ENCODE results near the gene SOWAHC. TPM values are rescaled to one million over a fixed set of nuclear protein-coding genes. Genes with fewer than 3 reads are reported as not detected.

SOWAHC gene
- total RNA-seq, 2 experiments from 2014 or later, result not detected

- no peaks in the 10 kb centered on the region for H3K9me3 Mint-ChIP-seq (ENCODE audit: insufficient read depth)
- ChIA-PET CTCF (no interaction called here), POLR2A (no interaction called here)
- DNase-seq, result no peak
- no peak for ATAC-seq
- H3K4me3 Mint-ChIP-seq, result no peak overlapping the region
- no peak overlapping the region for H3K27ac Mint-ChIP-seq
- H3K36me3 Mint-ChIP-seq (ENCODE audit: low read depth), result no peaks in the 10 kb centered on the region
- H3K4me1 Mint-ChIP-seq (ENCODE audit: low read depth), result no peaks in the 10 kb centered on the region
- H3K27me3 Mint-ChIP-seq (ENCODE audit: low read depth), result peaks cover 23% of the 10 kb centered on the region
Measured at GRCh38 chr2:109602617-109603188, 11.5 kb upstream of the SOWAHC start.

GRCh38 chr2:109604597-109604996, 9.6 kb upstream of the SOWAHC start:
- Mint-ChIP-seq H3K27me3 (ENCODE audit: low read depth) (peaks cover 32% of the 10 kb centered on the region), H3K27ac (no peak overlapping the region), H3K4me1 (ENCODE audit: low read depth) (no peaks in the 10 kb centered on the region), H3K36me3 (ENCODE audit: low read depth) (no peaks in the 10 kb centered on the region), H3K9me3 (ENCODE audit: insufficient read depth) (no peaks in the 10 kb centered on the region), H3K4me3 (no peak overlapping the region)
- no peak for ATAC-seq
- POLR2A ChIA-PET, result no interaction called here
- DNase-seq, result no peak
- CTCF ChIA-PET, result no interaction called here

DNA sequence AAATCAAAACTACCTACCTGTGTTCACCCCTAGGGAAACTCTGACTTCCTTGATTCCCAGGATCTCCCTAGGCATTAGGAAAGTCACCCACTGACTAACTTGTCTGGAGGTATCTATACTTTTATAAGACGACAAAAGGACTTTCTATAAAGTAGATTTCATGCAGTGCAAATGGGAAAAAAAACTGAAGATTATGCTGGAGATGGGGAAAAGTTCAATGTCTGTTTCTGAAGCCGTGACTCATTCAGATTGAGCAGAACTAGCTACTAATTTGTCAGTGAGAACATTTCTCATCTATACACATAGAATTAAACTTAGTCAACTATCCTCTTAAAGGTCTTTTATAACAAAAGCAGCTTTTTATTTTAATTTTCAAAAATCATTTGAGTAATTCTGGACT, 6.4 kb upstream of the SOWAHC start:
- ChIA-PET POLR2A (no interaction called here), CTCF (interaction anchor here (1.8 kb wide), 1 partner anchor 62 kb away, joined by 3 read pairs; no protein-coding TSS in a partner anchor)
- no peak for DNase-seq
- Mint-ChIP-seq H3K4me3 (no peak overlapping the region), H3K4me1 (ENCODE audit: low read depth) (peaks cover under 1% of the 10 kb centered on the region), H3K36me3 (ENCODE audit: low read depth) (no peaks in the 10 kb centered on the region), H3K27ac (no peak overlapping the region), H3K27me3 (ENCODE audit: low read depth) (peaks cover 40% of the 10 kb centered on the region), H3K9me3 (ENCODE audit: insufficient read depth) (no peaks in the 10 kb centered on the region)
- ATAC-seq, result no peak

- no peak overlapping the region for H3K27ac Mint-ChIP-seq
- H3K4me1 Mint-ChIP-seq (ENCODE audit: low read depth), result peaks cover 9% of the 10 kb centered on the region
- no peak overlapping the region for H3K4me3 Mint-ChIP-seq
- H3K27me3 Mint-ChIP-seq (ENCODE audit: low read depth), result peaks cover 48% of the 10 kb centered on the region
- no peak for DNase-seq
- CTCF ChIA-PET, result interaction anchor here (1.8 kb wide), 1 partner anchor 64 kb away, joined by 3 read pairs; no protein-coding TSS in a partner anchor
- H3K36me3 Mint-ChIP-seq (ENCODE audit: low read depth), result peaks cover 2% of the 10 kb centered on the region
- no peaks in the 10 kb centered on the region for H3K9me3 Mint-ChIP-seq (ENCODE audit: insufficient read depth)
- no peak for ATAC-seq
- POLR2A ChIA-PET, result no interaction called here
Measured at GRCh38 chr2:109609352-109610024, 4.7 kb upstream of the SOWAHC start.

DNA sequence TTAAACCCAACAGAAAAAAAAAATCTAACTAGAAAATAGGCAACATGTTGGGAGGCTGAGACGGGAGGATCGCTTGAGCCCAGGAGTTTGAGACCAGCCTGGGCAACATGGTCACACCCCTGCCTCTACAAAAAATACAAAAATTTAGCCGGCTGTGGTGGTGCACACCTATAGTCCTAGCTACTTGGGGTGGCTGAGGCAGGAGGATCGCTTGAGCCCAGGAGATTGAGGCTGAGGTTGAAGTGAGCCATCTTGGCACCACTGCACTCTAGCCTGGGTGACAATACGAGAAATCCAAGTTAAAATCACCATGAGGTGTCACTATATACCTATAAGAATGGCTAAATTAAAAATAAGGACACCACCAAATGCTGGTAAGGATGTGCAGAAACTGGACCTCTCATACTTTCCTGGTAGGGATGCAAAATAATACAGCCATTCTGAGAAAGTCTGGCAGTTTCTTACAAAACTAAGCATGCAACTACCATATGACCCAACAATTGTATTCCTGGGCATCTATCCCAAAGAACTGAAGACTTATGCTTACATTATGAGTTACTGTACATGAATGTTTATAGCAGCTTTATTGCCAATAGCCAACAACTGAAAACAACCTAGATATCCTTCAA, 2.6 kb upstream of the SOWAHC start:
- no peak overlapping the region for H3K27ac Mint-ChIP-seq

DNA sequence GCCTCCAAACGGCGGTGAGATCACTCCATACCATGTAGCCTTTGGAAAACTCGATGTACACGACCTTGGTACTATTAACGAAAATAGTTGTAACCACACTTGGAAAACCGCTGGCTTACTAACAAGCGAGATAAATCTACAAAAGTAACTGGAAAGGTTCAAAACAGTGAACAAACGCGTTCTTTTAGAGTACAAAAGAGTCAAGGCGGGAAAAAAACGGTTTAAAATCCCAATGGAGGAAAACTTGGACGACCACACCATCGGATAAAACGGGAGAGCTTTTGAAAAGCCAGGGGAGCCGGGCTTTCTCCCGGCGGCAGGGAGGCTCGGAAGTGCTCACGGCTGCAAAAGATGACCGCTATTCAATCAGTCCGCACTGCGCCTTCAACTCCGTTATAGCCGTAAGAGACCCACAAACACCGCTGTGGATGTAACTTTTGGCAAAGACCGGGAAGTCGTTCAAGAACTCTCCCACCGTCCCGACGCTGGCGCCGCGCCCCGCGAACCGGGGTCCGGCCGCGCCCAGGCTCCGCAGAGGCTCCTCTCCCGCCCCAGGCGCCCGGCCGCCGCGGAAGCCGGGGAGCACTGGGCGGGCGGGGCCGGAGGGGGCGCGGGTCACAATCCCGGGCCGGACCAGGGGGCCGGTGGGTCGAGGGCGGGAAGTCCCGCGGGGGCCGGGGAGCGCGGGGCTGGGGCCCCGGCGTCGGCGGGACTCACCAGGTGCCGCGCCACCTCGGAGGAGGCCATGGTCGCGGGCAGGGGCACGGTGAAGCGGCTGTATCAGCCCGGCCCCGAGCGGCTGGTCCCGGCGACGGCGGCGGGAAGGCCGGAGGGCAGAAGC, 863 bp upstream of the SOWAHC start:
- peaks cover 59% of the 10 kb centered on the region for H3K27me3 Mint-ChIP-seq (ENCODE audit: low read depth)
- DNase-seq, result no peak

More for the DNA sequence above, 2.6 kb upstream of the SOWAHC start:
- DNase-seq (no peak), ATAC-seq (no peak)
- POLR2A ChIA-PET, result interaction anchor here (0.7 kb wide), 1 partner anchor 593 kb away, joined by 3 read pairs; no protein-coding TSS in a partner anchor
- H3K4me1 Mint-ChIP-seq (ENCODE audit: low read depth), result peaks cover 9% of the 10 kb centered on the region
- H3K36me3 Mint-ChIP-seq (ENCODE audit: low read depth), result peaks cover 5% of the 10 kb centered on the region
- no peak overlapping the region for H3K4me3 Mint-ChIP-seq
- H3K9me3 Mint-ChIP-seq (ENCODE audit: insufficient read depth), result no peaks in the 10 kb centered on the region
- CTCF ChIA-PET, result interaction anchor here (1.2 kb wide), 1 partner anchor 65 kb away, joined by 3 read pairs; no protein-coding TSS in a partner anchor
- peaks cover 58% of the 10 kb centered on the region for H3K27me3 Mint-ChIP-seq (ENCODE audit: low read depth)

GRCh38 chr2:109614715-109615636, 812 bp downstream of the SOWAHC start:
- peaks cover 5% of the 10 kb centered on the region for H3K36me3 Mint-ChIP-seq (ENCODE audit: low read depth)
- H3K27me3 Mint-ChIP-seq (ENCODE audit: low read depth), result peaks cover 62% of the 10 kb centered on the region
- no peak overlapping the region for H3K27ac Mint-ChIP-seq
- no peaks in the 10 kb centered on the region for H3K9me3 Mint-ChIP-seq (ENCODE audit: insufficient read depth)
- no peak for DNase-seq
- no peak for ATAC-seq
- ChIA-PET POLR2A (no interaction called here), CTCF (interaction anchor here (1.6 kb wide), 1 partner anchor 69 kb away, joined by 6 read pairs; no protein-coding TSS in a partner anchor)
- peaks cover 9% of the 10 kb centered on the region for H3K4me1 Mint-ChIP-seq (ENCODE audit: low read depth)
- H3K4me3 Mint-ChIP-seq, result no peak overlapping the region

More for the DNA sequence above, 863 bp upstream of the SOWAHC start:
- ChIA-PET POLR2A (no interaction called here), CTCF (interaction anchor here (1.6 kb wide), 1 partner anchor 67 kb away, joined by 6 read pairs; no protein-coding TSS in a partner anchor)
- no peak for ATAC-seq
- Mint-ChIP-seq H3K36me3 (ENCODE audit: low read depth) (peaks cover 5% of the 10 kb centered on the region), H3K4me3 (peak overlapping the region; percentile 47), H3K9me3 (ENCODE audit: insufficient read depth) (no peaks in the 10 kb centered on the region), H3K4me1 (ENCODE audit: low read depth) (peaks cover 9% of the 10 kb centered on the region), H3K27ac (no peak overlapping the region)

DNA sequence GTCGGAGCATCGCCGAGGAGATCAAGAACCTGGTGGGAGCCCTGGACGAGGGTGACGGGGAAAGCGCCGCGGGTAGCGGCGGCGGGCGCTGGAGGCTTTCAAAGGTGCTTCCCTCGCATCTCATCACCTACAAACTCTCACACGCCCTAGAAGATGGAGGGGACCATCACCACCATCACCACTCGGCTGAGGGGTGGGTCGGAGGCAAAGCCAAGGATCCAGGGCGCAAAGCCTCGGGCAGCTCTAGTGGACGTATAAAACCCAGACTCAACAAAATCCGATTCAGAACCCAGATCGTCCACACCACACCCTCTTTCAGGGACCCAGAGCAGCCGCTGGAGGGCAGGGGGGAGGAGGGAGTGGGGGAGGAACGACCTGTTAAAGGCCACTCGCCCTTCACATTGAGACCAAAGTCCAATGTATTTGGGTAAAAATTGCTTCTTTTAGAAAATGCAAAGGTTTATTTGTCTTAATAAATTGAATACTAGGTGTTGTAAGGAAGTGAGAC, 1.5 kb downstream of the SOWAHC start:
- no peak overlapping the region for H3K27ac Mint-ChIP-seq
- H3K4me3 Mint-ChIP-seq, result no peak overlapping the region
- ATAC-seq, result no peak
- ChIA-PET CTCF (no interaction called here), POLR2A (no interaction called here)
- no peak for DNase-seq
- H3K4me1 Mint-ChIP-seq (ENCODE audit: low read depth), result peaks cover 9% of the 10 kb centered on the region
- H3K36me3 Mint-ChIP-seq (ENCODE audit: low read depth), result peaks cover 5% of the 10 kb centered on the region
- H3K27me3 Mint-ChIP-seq (ENCODE audit: low read depth), result peaks cover 59% of the 10 kb centered on the region
- no peaks in the 10 kb centered on the region for H3K9me3 Mint-ChIP-seq (ENCODE audit: insufficient read depth)

- POLR2A ChIA-PET, result no interaction called here
- Mint-ChIP-seq H3K4me1 (ENCODE audit: low read depth) (peaks cover 9% of the 10 kb centered on the region), H3K9me3 (ENCODE audit: insufficient read depth) (no peaks in the 10 kb centered on the region), H3K27ac (no peak overlapping the region), H3K36me3 (ENCODE audit: low read depth) (peaks cover 5% of the 10 kb centered on the region), H3K27me3 (ENCODE audit: low read depth) (peaks cover 54% of the 10 kb centered on the region), H3K4me3 (no peak overlapping the region)
- DNase-seq (no peak), ATAC-seq (no peak)
- CTCF ChIA-PET, result no interaction called here
Measured at GRCh38 chr2:109616184-109616583, 2.0 kb downstream of the SOWAHC start.

DNA sequence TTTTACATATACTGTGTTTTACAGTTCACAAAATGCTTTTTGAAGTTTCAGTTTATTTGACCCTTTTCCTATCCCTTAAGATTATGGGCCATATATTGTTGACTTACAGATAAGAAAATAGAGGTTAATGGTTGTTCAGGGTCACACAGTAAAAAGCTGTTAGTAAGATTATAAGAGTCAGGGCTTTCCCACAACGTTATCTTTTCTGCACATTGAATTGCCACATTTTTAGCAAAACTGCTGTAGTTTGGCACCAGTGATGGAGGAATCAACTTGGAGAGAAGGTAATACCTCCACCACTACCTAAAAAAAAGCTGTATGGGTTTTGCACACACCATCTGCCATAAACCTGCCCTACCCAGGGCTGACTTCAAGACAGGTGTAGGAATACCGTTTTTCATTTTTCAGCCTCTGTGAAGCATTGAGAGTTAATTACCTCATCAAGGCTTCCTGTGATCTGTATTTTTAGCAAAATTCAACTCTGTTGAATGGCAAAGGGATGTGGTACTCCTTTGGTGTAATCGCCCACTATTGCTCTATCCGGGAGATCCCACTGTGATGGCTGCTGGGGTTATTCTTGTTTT, 5.0 kb downstream of the SOWAHC start:
- CTCF ChIA-PET, result no interaction called here
- H3K9me3 Mint-ChIP-seq (ENCODE audit: insufficient read depth), result no peaks in the 10 kb centered on the region
- ATAC-seq, result no peak
- peaks cover 40% of the 10 kb centered on the region for H3K27me3 Mint-ChIP-seq (ENCODE audit: low read depth)
- H3K4me3 Mint-ChIP-seq, result no peak overlapping the region
- H3K27ac Mint-ChIP-seq, result no peak overlapping the region
- H3K36me3 Mint-ChIP-seq (ENCODE audit: low read depth), result peaks cover 3% of the 10 kb centered on the region
- no peaks in the 10 kb centered on the region for H3K4me1 Mint-ChIP-seq (ENCODE audit: low read depth)
- POLR2A ChIA-PET, result no interaction called here
- no peak for DNase-seq

DNA sequence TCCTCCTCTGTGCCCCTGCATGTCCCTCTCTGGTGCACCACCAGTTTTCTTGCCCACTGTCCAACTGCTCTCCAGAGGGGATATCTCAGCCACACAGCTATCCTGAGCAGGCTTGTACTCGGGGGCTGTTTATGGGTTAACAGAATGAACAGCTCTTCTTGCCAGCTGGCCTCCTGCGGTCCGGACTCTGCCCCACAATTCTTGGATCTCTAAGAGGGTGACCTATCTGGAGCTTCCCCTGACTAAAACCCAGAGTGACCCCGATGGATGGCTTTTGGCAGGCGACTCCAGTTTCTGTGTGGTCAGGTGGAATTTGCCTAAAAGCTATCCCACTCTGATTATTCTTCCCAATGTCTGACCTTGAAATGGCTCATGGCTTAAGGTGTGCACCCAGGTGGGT, 9.1 kb downstream of the SOWAHC start:
- Mint-ChIP-seq H3K36me3 (ENCODE audit: low read depth) (no peaks in the 10 kb centered on the region), H3K4me3 (no peak overlapping the region), H3K9me3 (ENCODE audit: insufficient read depth) (no peaks in the 10 kb centered on the region), H3K27me3 (ENCODE audit: low read depth) (peaks cover 26% of the 10 kb centered on the region), H3K4me1 (ENCODE audit: low read depth) (no peaks in the 10 kb centered on the region), H3K27ac (no peak overlapping the region)
- ChIA-PET CTCF (no interaction called here), POLR2A (no interaction called here)
- no peak for ATAC-seq
- no peak for DNase-seq
